ENCODE results near the gene SDC3. TPM values are rescaled to one million over a fixed set of nuclear protein-coding genes. Genes with fewer than 3 reads are reported as not detected.

Gene SDC3
- total RNA-seq, 1 donor from 2014 or later, result 23.0 TPM

GRCh38 chr1:30875916-30876315 lies 32.6 kb downstream of the SDC3 start:
- TF ChIP-seq CTCF (IDR thresholded peaks at IDR 0.05) (no peak), EZH2phosphoT487 (IDR thresholded peaks at IDR 0.05) (no peak), EZH2 (IDR thresholded peaks at IDR 0.05) (no peak)
- no peaks in the 10 kb centered on the region for H3K9me3 Mint-ChIP-seq
- no peak overlapping the region for H3K27ac Mint-ChIP-seq
- Histone ChIP-seq H3K9ac (no peak overlapping the region), H3F3A (ENCODE audit: low read depth) (no peaks in the 10 kb centered on the region), H3K36me3 (peaks cover 4% of the 10 kb centered on the region), H3K4me2 (no peak overlapping the region), H3K4me3 (no peak overlapping the region), H3K4me1 (peaks cover 7% of the 10 kb centered on the region), H3K79me2 (ENCODE audit: low read depth) (no peaks in the 10 kb centered on the region), H3K27ac (no peak overlapping the region), H4K20me1 (ENCODE audit: low read depth) (peaks cover 21% of the 10 kb centered on the region), H2AFZ (replicated peaks) (no peak overlapping the region), H3K27me3 (no peaks in the 10 kb centered on the region), H3K9me3 (ENCODE audit: low read depth) (no peaks in the 10 kb centered on the region)
- H3K27me3 Mint-ChIP-seq (ENCODE audit: insufficient read depth, low read depth), result peaks cover 10% of the 10 kb centered on the region
- H3K4me3 Mint-ChIP-seq, result no peak overlapping the region
- peaks cover 17% of the 10 kb centered on the region for H3K36me3 Mint-ChIP-seq
- H3K4me1 Mint-ChIP-seq, result peaks cover 40% of the 10 kb centered on the region
- no peak for DNase-seq (ENCODE audit: low spot score)

GRCh38 chr1:30875197-30875596 lies 33.4 kb downstream of the SDC3 start:
- DNase-seq (ENCODE audit: low spot score), result no peak
- Histone ChIP-seq H3K27ac (no peak overlapping the region), H2AFZ (replicated peaks) (no peak overlapping the region), H3K9ac (no peak overlapping the region), H3K9me3 (ENCODE audit: low read depth) (no peaks in the 10 kb centered on the region), H3F3A (ENCODE audit: low read depth) (no peaks in the 10 kb centered on the region), H3K36me3 (peaks cover 4% of the 10 kb centered on the region), H3K4me2 (no peak overlapping the region), H3K79me2 (ENCODE audit: low read depth) (no peaks in the 10 kb centered on the region), H3K4me3 (no peak overlapping the region), H4K20me1 (ENCODE audit: low read depth) (peaks cover 13% of the 10 kb centered on the region), H3K27me3 (no peaks in the 10 kb centered on the region), H3K4me1 (peaks cover 2% of the 10 kb centered on the region)
- TF ChIP-seq EZH2phosphoT487 (IDR thresholded peaks at IDR 0.05) (no peak), CTCF (IDR thresholded peaks at IDR 0.05) (no peak), EZH2 (IDR thresholded peaks at IDR 0.05) (no peak)
- Mint-ChIP-seq H3K27me3 (ENCODE audit: insufficient read depth, low read depth) (peaks cover 10% of the 10 kb centered on the region), H3K4me1 (peaks cover 33% of the 10 kb centered on the region), H3K9me3 (no peaks in the 10 kb centered on the region), H3K27ac (peak overlapping the region; percentile 70), H3K36me3 (peaks cover 17% of the 10 kb centered on the region), H3K4me3 (peak overlapping the region; percentile 28)

- H4K20me1 ChIP-seq (ENCODE audit: low read depth), result peaks cover 3% of the 10 kb centered on the region
- H3K9me3 ChIP-seq (ENCODE audit: low read depth), result no peaks in the 10 kb centered on the region
- no peak overlapping the region for H3K9ac ChIP-seq
- no peak overlapping the region for H3K4me3 ChIP-seq
- no peak for DNase-seq (ENCODE audit: low spot score)
- H2AFZ ChIP-seq (replicated peaks), result no peak overlapping the region
- peaks cover 24% of the 10 kb centered on the region for H3K4me1 Mint-ChIP-seq
- H3K27me3 ChIP-seq, result no peaks in the 10 kb centered on the region
- peaks cover 5% of the 10 kb centered on the region for H3K27me3 Mint-ChIP-seq (ENCODE audit: insufficient read depth, low read depth)
- H3F3A ChIP-seq (ENCODE audit: low read depth), result no peaks in the 10 kb centered on the region
- no peak overlapping the region for H3K27ac ChIP-seq
- H3K36me3 ChIP-seq, result peaks cover 4% of the 10 kb centered on the region
- H3K4me3 Mint-ChIP-seq, result no peak overlapping the region
- H3K9me3 Mint-ChIP-seq, result no peaks in the 10 kb centered on the region
- no peak overlapping the region for H3K27ac Mint-ChIP-seq
- no peak overlapping the region for H3K4me2 ChIP-seq
- H3K36me3 Mint-ChIP-seq, result peaks cover 19% of the 10 kb centered on the region
- TF ChIP-seq CTCF (IDR thresholded peaks at IDR 0.05) (no peak), EZH2 (IDR thresholded peaks at IDR 0.05) (no peak), EZH2phosphoT487 (IDR thresholded peaks at IDR 0.05) (no peak)
- no peaks in the 10 kb centered on the region for H3K4me1 ChIP-seq
- H3K79me2 ChIP-seq (ENCODE audit: low read depth), result no peaks in the 10 kb centered on the region
These were observed 34.4 kb downstream of the SDC3 start for GRCh38 chr1:30874176-30874575.

Data from neural progenitor cell (in vitro differentiated cells).